HepG2 (cell line): ENCODE data around the gene SH3GLB2. TPM values are rescaled to one million over a fixed set of nuclear protein-coding genes. Genes with fewer than 3 reads are reported as not detected.

ENCODE experiments used
- AGO2 ChIP-seq: fragments of 200-400 bp; formaldehyde crosslinking; optimal IDR thresholded peaks from 2 replicates; pipeline ENCODE3; 2017; ENCODE audit warnings: mild to moderate bottlenecking, low read depth, low read length, moderate library complexity
- ELF1 ChIP-seq: sonication (generic); formaldehyde crosslinking; IDR thresholded peaks from 2 replicates; pipeline ENCODE4 v1.4.0; 2020; ENCODE audit warnings: missing genetic modification reagents
- ELK4 ChIP-seq: sonication (generic); formaldehyde crosslinking; IDR thresholded peaks from 2 replicates; pipeline ENCODE4 v1.9.0; 2021; ENCODE audit warnings: missing genetic modification reagents, borderline replicate concordance
- GMEB1 ChIP-seq: sonication (generic); formaldehyde crosslinking; IDR thresholded peaks from 2 replicates; pipeline ENCODE4 v1.5.1; 2020; ENCODE audit warnings: missing genetic modification reagents, mild to moderate bottlenecking, borderline replicate concordance
- KMT2B ChIP-seq: IDR thresholded peaks from 2 replicates; pipeline ENCODE4 v1.6.1; 2016; ENCODE audit warnings: missing genetic modification reagents, missing compliant biosample characterization
- MBD4 ChIP-seq: IDR thresholded peaks from 2 replicates; pipeline ENCODE4 v1.6.1; 2012; ENCODE audit warnings: low read length, inconsistent platforms, borderline replicate concordance
- RELA ChIP-seq: sonication (generic); formaldehyde crosslinking; IDR thresholded peaks from 2 replicates; pipeline ENCODE4 v1.4.0; 2020; ENCODE audit warnings: missing genetic modification reagents
- RFX5 ChIP-seq: IDR thresholded peaks from 2 replicates; pipeline ENCODE4 v1.6.1; 2011; ENCODE audit warnings: low read depth, low read length, improper control_type of control experiment
- SATB2 ChIP-seq: sonication (generic); formaldehyde crosslinking; IDR thresholded peaks from 2 replicates; pipeline ENCODE4 v1.5.0; 2020; ENCODE audit warnings: missing genetic modification reagents
- SIX1 ChIP-seq: sonication (generic); formaldehyde crosslinking; IDR thresholded peaks from 2 replicates; pipeline ENCODE4 v1.4.0; 2020; ENCODE audit warnings: missing genetic modification reagents, borderline replicate concordance
- SRF ChIP-seq: IDR thresholded peaks from 2 replicates; pipeline ENCODE4 v1.6.1; 2011; ENCODE audit warnings: mild to moderate bottlenecking, low read depth, low read length, moderate library complexity
- TGIF2 ChIP-seq: IDR thresholded peaks from 2 replicates; pipeline ENCODE4 v1.6.1; 2016; ENCODE audit warnings: control low read depth, missing compliant biosample characterization
- ZBTB10 ChIP-seq: sonication (generic); formaldehyde crosslinking; IDR thresholded peaks from 2 replicates; pipeline ENCODE4 v1.4.0; 2020; ENCODE audit warnings: missing genetic modification reagents, borderline replicate concordance
- ZBTB34 ChIP-seq: sonication (generic); formaldehyde crosslinking; IDR thresholded peaks from 2 replicates; pipeline ENCODE4 v1.8.0; 2022; ENCODE audit warnings: mild to moderate bottlenecking, missing genetic modification reagents
- ZFP62 ChIP-seq: sonication (generic); formaldehyde crosslinking; IDR thresholded peaks from 2 replicates; pipeline ENCODE4 v1.4.0; 2020; ENCODE audit warnings: missing genetic modification reagents
- ZHX1 ChIP-seq: sonication (generic); formaldehyde crosslinking; IDR thresholded peaks from 2 replicates; pipeline ENCODE4 v1.8.1; 2022; ENCODE audit warnings: low read depth, mild to moderate bottlenecking, missing genetic modification reagents
- ZNF383 ChIP-seq: sonication (generic); formaldehyde crosslinking; IDR thresholded peaks from 2 replicates; pipeline ENCODE4 v1.4.0; 2020; ENCODE audit warnings: missing genetic modification reagents, mild to moderate bottlenecking, borderline replicate concordance
- ZSCAN21 ChIP-seq: sonication (generic); formaldehyde crosslinking; IDR thresholded peaks from 2 replicates; pipeline ENCODE4 v1.8.0; 2022; ENCODE audit warnings: mild to moderate bottlenecking, missing genetic modification reagents, moderate library complexity, borderline replicate concordance
- ZSCAN29 ChIP-seq: sonication (generic); formaldehyde crosslinking; conservative IDR thresholded peaks from 2 replicates; pipeline ENCODE4 v1.4.0; 2020; ENCODE audit warnings: mild to moderate bottlenecking, missing genetic modification reagents
- polyA plus RNA-seq, 8 experiments: library from polyadenylated mRNA; depleted of rRNA in 3 of 8; stranded (reverse) in 7 of 8; unstranded in 1 of 8; fragments of >200 nt; fragmentation: Illumina TruSeq in 4 of 8; extraction: Trizol in 4 of 8; gene quantifications; 2 replicates each; pipeline versions ENCODE4 v1.2.1 to v1.2.3, GENCODE V29; 2011 to 2016; ENCODE audit warnings: low read depth in 4 of 8, missing spikeins in 1 of 8, mixed read lengths in 1 of 8; ENCODE audit not compliant: insufficient read depth in 1 of 8
- total RNA-seq, 5 experiments: library from RNA; depleted of rRNA; stranded (reverse); fragments of >200 nt; fragmentation: Illumina TruSeq; extraction: Trizol; gene quantifications; 2 replicates each; pipeline ENCODE4 v1.2.3, GENCODE V29; 2016; ENCODE audit warnings: low read depth in 1 of 5

The SH3GLB2 gene
- total and polyA plus RNA-seq, 2 of the 13 experiments (the other 11 are each of a cell fraction or from before 2014, with no cell fraction given): 24.0 to 40.6 TPM

- TF ChIP-seq GMEB1 (CRISPR knock-in tag) (no peak), ZSCAN29 (no peak), ZHX1 (CRISPR knock-in tag) (no peak), RELA (CRISPR knock-in tag) (no peak), SATB2 (CRISPR knock-in tag) (no peak), ELK4 (CRISPR knock-in tag) (no peak), KMT2B (CRISPR knock-in tag) (no peak), SIX1 (CRISPR knock-in tag) (no peak), SRF (no peak), ZNF383 (CRISPR knock-in tag) (no peak), ZFP62 (CRISPR knock-in tag) (no peak), ZSCAN21 (CRISPR knock-in tag) (no peak; the same call in 1 of the 2 replicates), RFX5 (no peak), ZBTB34 (CRISPR knock-in tag) (no peak), MBD4 (no peak), ELF1 (no peak), AGO2 (no peak), TGIF2 (CRISPR knock-in tag) (no peak), ZBTB10 (CRISPR knock-in tag) (no peak)
These were observed 32.0 kb upstream of the SH3GLB2 start (continued) for GRCh38 chr9:129059796-129060785.
